Endothelial cell of umbilical vein (primary cell): Measurements from ENCODE around the gene CASP10.

Experiments used
- EZH2 ChIP-seq: IDR thresholded peaks from 2 replicates; pipeline ENCODE4 v1.6.1; 2012; ENCODE audit warnings: borderline replicate concordance, low read depth, mild to moderate bottlenecking, moderate library complexity, low read length, inconsistent platforms; ENCODE audit not compliant: severe bottlenecking
- FOS ChIP-seq: IDR thresholded peaks from 2 replicates; pipeline ENCODE4 v1.6.1; 2011; ENCODE audit warnings: mild to moderate bottlenecking, low read length, moderate library complexity, borderline replicate concordance; ENCODE audit not compliant: insufficient read depth
- GATA2 ChIP-seq: IDR thresholded peaks from 2 replicates; pipeline ENCODE4 v1.7.0; 2011; ENCODE audit warnings: low read depth, mild to moderate bottlenecking, moderate library complexity, mixed read lengths, low read length; ENCODE audit not compliant: insufficient read length, insufficient read depth
- JUN ChIP-seq: IDR thresholded peaks from 2 replicates; pipeline ENCODE4 v1.6.1; 2011; ENCODE audit warnings: borderline replicate concordance, low read depth; ENCODE audit not compliant: insufficient read length, insufficient read depth
- MYC ChIP-seq: IDR thresholded peaks from one replicate; pipeline ENCODE4 v1.6.1; 2011; ENCODE audit warnings: mild to moderate bottlenecking, low read depth, low read length
- POLR2A ChIP-seq: IDR thresholded peaks from 2 replicates; pipeline ENCODE4 v1.6.1; 2012; ENCODE audit warnings: low read depth, mild to moderate bottlenecking, control low read depth, low read length
- POLR2AphosphoS5 ChIP-seq: IDR thresholded peaks from 2 replicates; pipeline ENCODE4 v1.6.1; 2012; ENCODE audit warnings: low read depth, mild to moderate bottlenecking, control low read depth, low read length, moderate library complexity; ENCODE audit not compliant: insufficient read depth
- TF ChIP-seq, protein P1 (sequence below), 2 donors: IDR thresholded peaks; 1 replicate in 1 of 2; 2 replicates in 1 of 2; pipeline ENCODE4 v1.5.1; 2011; ENCODE audit warnings: low read length in 2 of 2, mild to moderate bottlenecking in 2 of 2, moderate library complexity in 2 of 2, control low read depth in 1 of 2, inconsistent platforms in 1 of 2, low read depth in 1 of 2; ENCODE audit not compliant: insufficient read depth in 1 of 2; ENCODE audit errors: extremely low read depth in 1 of 2
- TF ChIP-seq, protein P2 (sequence below): IDR thresholded peaks from 2 replicates; pipeline ENCODE4 v1.6.1; 2011; ENCODE audit not compliant: insufficient read depth, insufficient read length

DNA sequence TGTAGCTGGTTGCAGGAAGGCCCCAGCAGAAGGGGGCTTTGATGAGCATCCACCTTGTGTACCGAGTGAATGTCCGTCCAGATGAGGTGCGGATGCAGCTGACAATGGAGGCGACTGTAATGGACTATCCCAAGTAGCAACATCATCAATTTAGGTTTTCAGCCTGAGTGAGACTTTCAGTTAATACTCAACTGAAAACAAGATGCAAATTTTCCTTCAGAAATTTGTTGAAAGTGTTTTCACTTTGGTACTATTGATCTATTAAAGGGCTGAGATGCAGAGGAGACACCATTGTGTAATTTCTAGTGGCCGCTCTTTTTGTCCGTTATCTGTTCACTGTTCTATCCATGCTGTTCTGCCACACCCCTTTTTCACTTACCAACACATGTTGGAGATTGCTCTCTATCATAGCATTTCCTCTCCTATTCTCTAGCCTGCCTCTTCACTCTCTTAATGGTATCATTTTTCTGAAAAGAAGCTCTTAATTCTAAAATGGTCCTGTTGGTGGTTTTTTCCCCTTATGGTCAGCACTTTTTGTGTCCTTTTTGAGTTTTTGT, 65.4 kb downstream of the CASP10 start:
- TF ChIP-seq, protein P1, sequence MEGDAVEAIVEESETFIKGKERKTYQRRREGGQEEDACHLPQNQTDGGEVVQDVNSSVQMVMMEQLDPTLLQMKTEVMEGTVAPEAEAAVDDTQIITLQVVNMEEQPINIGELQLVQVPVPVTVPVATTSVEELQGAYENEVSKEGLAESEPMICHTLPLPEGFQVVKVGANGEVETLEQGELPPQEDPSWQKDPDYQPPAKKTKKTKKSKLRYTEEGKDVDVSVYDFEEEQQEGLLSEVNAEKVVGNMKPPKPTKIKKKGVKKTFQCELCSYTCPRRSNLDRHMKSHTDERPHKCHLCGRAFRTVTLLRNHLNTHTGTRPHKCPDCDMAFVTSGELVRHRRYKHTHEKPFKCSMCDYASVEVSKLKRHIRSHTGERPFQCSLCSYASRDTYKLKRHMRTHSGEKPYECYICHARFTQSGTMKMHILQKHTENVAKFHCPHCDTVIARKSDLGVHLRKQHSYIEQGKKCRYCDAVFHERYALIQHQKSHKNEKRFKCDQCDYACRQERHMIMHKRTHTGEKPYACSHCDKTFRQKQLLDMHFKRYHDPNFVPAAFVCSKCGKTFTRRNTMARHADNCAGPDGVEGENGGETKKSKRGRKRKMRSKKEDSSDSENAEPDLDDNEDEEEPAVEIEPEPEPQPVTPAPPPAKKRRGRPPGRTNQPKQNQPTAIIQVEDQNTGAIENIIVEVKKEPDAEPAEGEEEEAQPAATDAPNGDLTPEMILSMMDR (IDR thresholded peaks at IDR 0.05; ENCODE audit: extremely low read depth in 1 of 2, insufficient read depth in 1 of 2, low read depth in 1 of 2, low read length in 2 of 2), result no peak
- no peak for TF ChIP-seq POLR2AphosphoS5
- no peak for TF ChIP-seq POLR2A
- no peak for TF ChIP-seq JUN
- TF ChIP-seq EZH2, result no peak
- TF ChIP-seq MYC, result no peak
- no peak for TF ChIP-seq GATA2
- TF ChIP-seq FOS, result no peak
- TF ChIP-seq, protein P2, sequence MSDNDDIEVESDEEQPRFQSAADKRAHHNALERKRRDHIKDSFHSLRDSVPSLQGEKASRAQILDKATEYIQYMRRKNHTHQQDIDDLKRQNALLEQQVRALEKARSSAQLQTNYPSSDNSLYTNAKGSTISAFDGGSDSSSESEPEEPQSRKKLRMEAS, result no peak
